GM19463 (cell line): ENCODE results near the gene PHRF1.

Experiments used
- ATAC-seq: cut with Tn5 transposase; IDR thresholded peaks from one replicate; pipeline ENCODE4 v1.9.1; 2021; ENCODE audit warnings: mild to moderate bottlenecking, moderate library complexity; ENCODE audit not compliant: unreplicated experiment

Gene PHRF1

GRCh38 chr11:614021-614622 lies 37.9 kb downstream of the PHRF1 start:
- no peak for ATAC-seq

- no peak for ATAC-seq
Measured at GRCh38 chr11:614623-615503, 38.6 kb downstream of the PHRF1 start.

- ATAC-seq = peak; percentile 84
Measured at GRCh38 chr11:615504-616319, 39.4 kb downstream of the PHRF1 start, which contains the start of gene IRF7. TSS of gene IRF7 (minus strand) at chr11:615950. CDS start at chr11:615364, 586 bp downstream.

GRCh38 chr11:616320-617198 lies 40.3 kb downstream of the PHRF1 start:
- ATAC-seq = no peak

- ATAC-seq = no peak
Measured at GRCh38 chr11:617199-617911, 41.1 kb downstream of the PHRF1 start.

GRCh38 chr11:617912-618682 lies 41.8 kb downstream of the PHRF1 start:
- no peak for ATAC-seq

GRCh38 chr11:618856-619627 lies 42.8 kb downstream of the PHRF1 start:
- ATAC-seq = no peak

GRCh38 chr11:619628-620050 lies 43.4 kb downstream of the PHRF1 start:
- ATAC-seq = no peak

GRCh38 chr11:620201-620600 lies 43.9 kb downstream of the PHRF1 start:
- no peak for ATAC-seq

GRCh38 chr11:620935-621814 lies 44.9 kb downstream of the PHRF1 start:
- ATAC-seq = no peak

GRCh38 chr11:621838-622237 lies 45.6 kb downstream of the PHRF1 start:
- no peak for ATAC-seq

GRCh38 chr11:623349-623869 lies 47.1 kb downstream of the PHRF1 start:
- ATAC-seq = no peak

GRCh38 chr11:623999-624704 lies 47.9 kb downstream of the PHRF1 start:
- ATAC-seq = no peak

GRCh38 chr11:624705-625635 lies 48.7 kb downstream of the PHRF1 start, which contains the start of gene CDHR5:
TSS of gene CDHR5 (minus strand) at chr11:624955. CDS start at chr11:624902, 53 bp downstream.
- ATAC-seq = no peak

- no peak for ATAC-seq
Measured at GRCh38 chr11:625636-626268, 49.5 kb downstream of the PHRF1 start.
